Stimulated activated CD4-positive, alpha-beta T cell treated with anti-CD3 and anti-CD28 coated beads, Interleukin-1b, Interleukin-23, amount 100 ng/mL, for 24 hours (primary cell): ENCODE measurements around the gene CEP131.

ENCODE experiments used
- DNase-seq, 4 experiments: peaks; one replicate each; pipeline ENCODE4 v3.0.0-alpha.2; 2020; ENCODE audit warnings: low read depth in 4 of 4, low spot score in 1 of 4

The CEP131 gene

GRCh38 chr17:81251709-81252301, 29.0 kb upstream of the CEP131 start:
- no peak for DNase-seq

- no peak for DNase-seq
Measured at GRCh38 chr17:81251094-81251708, 28.4 kb upstream of the CEP131 start.

- DNase-seq: no peak
Measured at GRCh38 chr17:81250286-81251093, 27.7 kb upstream of the CEP131 start.

GRCh38 chr17:81249223-81250040, 26.7 kb upstream of the CEP131 start:
- DNase-seq: no peak

- DNase-seq: no peak
Measured at GRCh38 chr17:81248649-81249048, 25.9 kb upstream of the CEP131 start.

- DNase-seq: no peak
Measured at GRCh38 chr17:81247339-81247990, 24.7 kb upstream of the CEP131 start.

GRCh38 chr17:81246679-81247338, 24.0 kb upstream of the CEP131 start:
- DNase-seq: no peak

- DNase-seq: no peak
Measured at GRCh38 chr17:81246343-81246670, 23.5 kb upstream of the CEP131 start.

- no peak for DNase-seq
Measured at GRCh38 chr17:81245665-81246342, 23.0 kb upstream of the CEP131 start.

- no peak for DNase-seq
Measured at GRCh38 chr17:81245024-81245664, 22.4 kb upstream of the CEP131 start.

- DNase-seq: no peak
Measured at GRCh38 chr17:81244358-81245023, 21.7 kb upstream of the CEP131 start.

- no peak for DNase-seq
Measured at GRCh38 chr17:81243333-81243664, 20.5 kb upstream of the CEP131 start.

- DNase-seq: no peak
Measured at GRCh38 chr17:81242421-81243332, 19.9 kb upstream of the CEP131 start.

- peak in 2 of 4 experiments; percentile 48 to 50 for DNase-seq
Measured at GRCh38 chr17:81241648-81242420, 19.1 kb upstream of the CEP131 start.

GRCh38 chr17:81241203-81241602, 18.4 kb upstream of the CEP131 start:
- no peak for DNase-seq

- no peak for DNase-seq
Measured at GRCh38 chr17:81240761-81241160, 18.0 kb upstream of the CEP131 start.
